Testis (tissue), 3 donors: ENCODE data around the gene PCDHA1. TPM values are rescaled to one million over a fixed set of nuclear protein-coding genes. Genes with fewer than 3 reads are reported as not detected.

Source experiments
- DNase-seq: peaks from one replicate; pipeline ENCODE4 v3.0.0-alpha.2; 2019
- H3K27ac ChIP-seq, 2 donors: fragments of 200-600 bp; sonication (generic); one replicate each; pipeline ENCODE4 v1.5.1; 2019
- H3K27me3 ChIP-seq: fragments of 200-600 bp; sonication (generic); one replicate; pipeline ENCODE4 v1.5.1; 2019
- H3K36me3 ChIP-seq: fragments of 200-600 bp; sonication (generic); one replicate; pipeline ENCODE4 v1.5.1; 2017; ENCODE audit warnings: low read depth; ENCODE audit errors: missing control alignments
- H3K4me1 ChIP-seq: fragments of 200-600 bp; sonication (generic); one replicate; pipeline ENCODE4 v1.5.1; 2019
- H3K4me3 ChIP-seq, 2 donors: fragments of 200-600 bp; sonication (generic); one replicate each; pipeline ENCODE4 v1.5.1; 2017 to 2019
- H3K9me3 ChIP-seq: fragments of 200-600 bp; sonication (generic); one replicate; pipeline ENCODE4 v1.5.1; 2017
- CTCF ChIP-seq, 3 experiments: fragments of 450-650 bp in 2 of 3; fragments of 200-600 bp in 1 of 3; sonication (generic) in 1 of 3; IDR thresholded peaks; one replicate each; pipeline ENCODE4 v1.5.1; 2016 to 2019; ENCODE audit warnings: antibody characterized with exemption in 3 of 3, mild to moderate bottlenecking in 2 of 3, moderate library complexity in 1 of 3
- POLR2A ChIP-seq: fragments of 450-650 bp; IDR thresholded peaks from one replicate; pipeline ENCODE4 v1.6.1; 2017; ENCODE audit warnings: antibody characterized with exemption, mild to moderate bottlenecking, moderate library complexity
- WGBS, 2 donors: methylation state at CpG; one replicate each; pipeline ENCODE4 v1.1.5; 2018; 5-methylcytosine and 5-hydroxymethylcytosine counted together
- intact Hi-C: fragments of 100-400 bp; cut with DNase I; formaldehyde crosslinking; loops from one replicate; pipeline ENCODE4 v1.15.1; 2023; ENCODE audit warnings: low total_unique reads
- polyA plus RNA-seq: library from polyadenylated mRNA; stranded (reverse); fragments of 350-450 nt; fragmentation: Illumina TruSeq; extraction: RNeasy Lipid Tissue Mini Kit (QIAGEN cat#74804); gene quantifications from one replicate; pipeline ENCODE4 v1.2.3, GENCODE V29; 2014; ENCODE audit warnings: low read depth, low replicate concordance; ENCODE audit not compliant: insufficient read depth
- total RNA-seq, 2 donors: library from RNA; depleted of rRNA; stranded (reverse); fragments of >200 nt; gene quantifications; one replicate each; pipeline ENCODE4 v1.2.3, GENCODE V29; 2016

PCDHA1 gene
- total and polyA plus RNA-seq, 3 donors from 2014 or later = 1.7 to 2.6 (median 1.8) TPM

- intact Hi-C loops = no loop called here
- H3K9me3 ChIP-seq = no peaks in the 10 kb centered on the region
- no peaks in the 10 kb centered on the region for H3K4me1 ChIP-seq
- no peak overlapping the region for H3K27ac ChIP-seq
- peak overlapping the region; percentile 16 to 51 for H3K4me3 ChIP-seq
- no peaks in the 10 kb centered on the region for H3K27me3 ChIP-seq
- H3K36me3 ChIP-seq = no peaks in the 10 kb centered on the region
- DNase-seq = no peak
- WGBS, 2 donors = 32 to 53% methylated on average over 5 to 37 of the region's 37 CpGs
- TF ChIP-seq CTCF (IDR thresholded peaks at IDR 0.05) (no peak), POLR2A (no peak)
Measured at GRCh38 chr5:140877262-140877581, 91.3 kb downstream of the PCDHA1 start.

- intact Hi-C loops = no loop called here
- H3K27me3 ChIP-seq = no peaks in the 10 kb centered on the region
- no peak within 1 kb of the TSS for H3K27ac ChIP-seq
- H3K9me3 ChIP-seq = no peaks in the 10 kb centered on the region
- WGBS, 2 donors = 6 to 8% methylated on average over 15 to 35 of the region's 35 CpGs
- H3K4me1 ChIP-seq = no peaks in the 10 kb centered on the region
- TF ChIP-seq CTCF (IDR thresholded peaks at IDR 0.05) = peak in 2 of 3 experiments; percentile 36 to 56
- TF ChIP-seq POLR2A = no peak
- no peaks in the 10 kb centered on the region for H3K36me3 ChIP-seq
- peak; percentile 71 for DNase-seq
- H3K4me3 ChIP-seq = peak within 1 kb of the TSS; percentile 33 to 59
Measured at GRCh38 chr5:140881889-140882590, 96.1 kb downstream of the PCDHA1 start, which contains the start of gene PCDHA13. Gene PCDHA13, plus strand, starts transcription at chr5:140882124. Its CDS starts 145 bp downstream, at chr5:140882269.

- 10% methylated on average over 9 to 12 of the region's 12 CpGs for WGBS, 2 donors
- no peaks in the 10 kb centered on the region for H3K27me3 ChIP-seq
- no peaks in the 10 kb centered on the region for H3K9me3 ChIP-seq
- intact Hi-C loops = no loop called here
- no peaks in the 10 kb centered on the region for H3K36me3 ChIP-seq
- DNase-seq = peak; percentile 74
- H3K27ac ChIP-seq = no peak overlapping the region
- no peak for TF ChIP-seq POLR2A
- TF ChIP-seq CTCF (IDR thresholded peaks at IDR 0.05) = peak; percentile 12 to 34 (median 28)
- peak overlapping the region; percentile 33 to 59 for H3K4me3 ChIP-seq
- H3K4me1 ChIP-seq = no peaks in the 10 kb centered on the region
Measured at GRCh38 chr5:140882591-140882899, 96.6 kb downstream of the PCDHA1 start.

- Histone ChIP-seq H3K4me1 (no peaks in the 10 kb centered on the region), H3K4me3 (peak overlapping the region; percentile 37 to 45), H3K9me3 (no peaks in the 10 kb centered on the region), H3K27ac (no peak overlapping the region), H3K27me3 (no peaks in the 10 kb centered on the region), H3K36me3 (no peaks in the 10 kb centered on the region)
- WGBS, 2 donors = 27 to 34% methylated on average over 8 to 41 of the region's 41 CpGs
- no peak for TF ChIP-seq POLR2A
- TF ChIP-seq CTCF (IDR thresholded peaks at IDR 0.05) = no peak
- intact Hi-C loops = no loop called here
- peak; percentile 25 for DNase-seq
Measured at GRCh38 chr5:140883373-140883772, 97.4 kb downstream of the PCDHA1 start.
